ENCODE measurements around the gene ARHGAP42.

Gene ARHGAP42

DNA sequence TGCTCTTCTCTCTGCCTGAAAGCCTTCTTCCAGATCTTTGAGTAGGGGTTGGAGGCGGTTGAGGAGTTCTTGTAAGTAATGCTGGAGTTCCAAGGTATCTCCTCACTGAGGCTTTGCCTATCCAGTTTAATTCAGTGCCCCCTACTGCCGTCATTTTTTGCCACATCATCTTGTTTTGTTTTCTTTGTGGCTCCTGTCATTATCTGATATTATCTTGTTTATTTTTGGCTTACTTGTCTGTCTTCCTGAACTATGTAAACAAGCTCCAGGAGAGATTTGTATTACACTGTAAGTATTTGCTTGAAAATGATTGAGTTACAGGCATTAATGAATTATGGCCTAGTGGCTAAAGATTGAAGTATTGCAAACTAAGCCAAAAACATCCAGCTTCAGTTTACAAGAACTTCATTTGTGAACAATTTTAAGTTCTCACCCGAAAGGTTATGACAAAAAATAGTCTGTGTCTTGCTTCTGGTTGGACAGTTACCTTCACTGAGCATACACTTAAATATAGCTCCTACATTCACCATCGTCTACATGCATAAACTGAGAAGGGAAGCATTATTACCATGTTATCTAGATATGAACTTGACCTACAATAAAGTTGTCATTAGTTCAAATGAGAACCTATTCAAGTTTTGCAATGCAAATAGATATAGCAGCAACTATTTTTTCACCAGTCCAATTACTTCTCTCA is 154.8 kb downstream of the ARHGAP42 start:
- no peak for DNase-seq

DNA sequence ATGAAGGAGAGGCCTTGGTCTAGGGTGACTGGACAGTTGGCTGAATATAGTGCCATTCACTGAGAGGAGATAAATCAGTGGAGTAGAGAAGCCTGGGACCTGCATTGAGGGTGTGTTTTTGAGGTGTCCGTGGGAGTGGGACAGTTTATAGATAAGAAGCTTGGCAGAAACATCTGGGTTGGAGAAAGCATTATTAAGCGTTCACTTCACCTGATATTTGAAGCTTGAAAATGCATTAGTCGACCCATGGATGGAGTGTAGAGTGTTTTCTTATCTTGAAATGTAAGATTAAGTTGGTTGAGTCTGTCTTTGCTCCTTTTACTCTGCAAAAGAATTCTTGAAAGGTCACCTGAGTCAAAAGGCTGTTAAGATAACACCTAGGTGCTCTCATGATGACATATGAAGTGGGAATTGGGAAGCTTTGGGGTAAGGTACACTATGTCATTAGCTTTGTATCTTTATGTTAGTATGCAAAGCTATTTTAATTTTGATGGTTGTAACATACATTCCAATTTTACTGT is 160.7 kb downstream of the ARHGAP42 start:
- DNase-seq: no peak

- no peak for DNase-seq
These were observed 162.2 kb downstream of the ARHGAP42 start for GRCh38 chr11:100849009-100849900.

DNA sequence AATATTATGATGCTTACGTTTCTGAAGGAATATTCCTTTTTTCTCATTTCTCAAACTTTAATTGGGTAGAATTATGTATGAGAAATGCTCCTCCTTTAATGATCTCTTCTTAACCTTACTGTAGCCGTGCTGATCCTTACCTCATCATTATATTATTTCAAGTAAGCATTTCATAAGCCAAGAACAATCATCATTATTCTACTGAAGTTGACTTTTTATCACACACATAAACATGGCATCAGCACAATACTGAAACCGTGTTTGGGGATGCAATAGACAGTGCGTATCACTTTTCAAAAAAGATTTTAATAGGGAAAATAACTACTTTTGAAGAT is 162.8 kb downstream of the ARHGAP42 start:
- no peak for DNase-seq

- no peak for DNase-seq
These were observed 164.1 kb downstream of the ARHGAP42 start for GRCh38 chr11:100851147-100851546.

- DNase-seq: no peak
These were observed 164.6 kb downstream of the ARHGAP42 start for GRCh38 chr11:100851584-100852152.

- DNase-seq: no peak
These were observed 168.5 kb downstream of the ARHGAP42 start for GRCh38 chr11:100855466-100856067.

DNA sequence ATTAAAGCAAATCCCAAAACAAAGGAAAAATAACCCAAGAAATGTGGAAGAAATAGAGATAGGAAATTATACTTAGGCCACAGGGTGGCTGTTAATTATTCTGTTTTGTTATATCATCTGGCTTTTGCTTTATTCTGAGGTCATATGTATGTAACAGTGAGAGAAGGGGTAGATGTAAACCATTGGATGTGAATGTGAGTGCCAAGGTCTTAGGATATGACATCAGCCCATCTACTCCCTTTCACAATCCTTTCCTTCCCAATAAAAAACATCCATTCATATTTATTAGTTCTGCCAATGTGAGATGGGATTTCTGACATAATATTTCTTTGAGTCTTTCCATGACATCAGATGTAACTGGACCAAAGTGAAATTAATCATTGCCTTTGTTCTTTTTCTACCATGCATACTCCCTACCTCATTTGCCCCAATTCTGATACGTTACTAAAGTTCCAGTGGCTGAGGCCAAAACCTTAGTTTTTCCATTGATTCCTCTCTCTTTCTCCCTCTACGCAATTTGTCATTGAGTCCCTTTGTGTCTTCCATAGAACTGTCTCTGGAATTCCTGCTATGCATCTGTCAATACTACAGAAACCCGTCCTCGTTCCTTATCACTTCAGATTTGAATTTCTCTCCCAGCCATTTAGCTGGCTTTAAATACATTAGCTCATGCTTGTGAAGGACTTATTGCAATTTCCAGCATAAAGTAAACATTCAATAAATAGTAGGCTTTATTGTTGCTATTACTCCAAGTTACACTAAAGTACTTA is 170.3 kb downstream of the ARHGAP42 start:
- no peak for DNase-seq

- no peak for DNase-seq
These were observed 173.4 kb downstream of the ARHGAP42 start for GRCh38 chr11:100860318-100861155.

GRCh38 chr11:100861212-100861611 is 174.1 kb downstream of the ARHGAP42 start:
- no peak for DNase-seq

- DNase-seq: no peak
These were observed 176.0 kb downstream of the ARHGAP42 start for GRCh38 chr11:100863080-100863581.

- DNase-seq: no peak
These were observed 178.5 kb downstream of the ARHGAP42 start for GRCh38 chr11:100865443-100866065.

DNA sequence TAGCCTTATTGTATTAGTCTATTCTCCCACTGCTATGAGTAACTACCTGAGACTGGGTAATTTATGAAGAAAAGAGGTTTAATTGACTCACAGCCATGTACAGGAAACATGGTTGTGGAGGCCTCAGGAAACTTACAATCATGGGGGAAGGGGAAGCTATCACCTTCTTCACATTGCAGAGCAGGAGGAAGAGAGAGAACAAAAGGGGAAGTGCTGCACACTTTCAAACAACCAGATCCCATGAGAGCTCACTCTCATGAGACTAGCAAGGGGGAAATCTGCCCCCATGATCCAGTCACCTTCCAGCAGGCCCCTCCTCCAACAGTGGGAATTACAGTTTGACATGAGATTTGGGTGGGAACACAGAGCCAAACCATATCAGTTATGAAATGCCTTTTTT is 179.4 kb downstream of the ARHGAP42 start:
- no peak for DNase-seq

GRCh38 chr11:100867606-100868005 is 180.5 kb downstream of the ARHGAP42 start:
- DNase-seq: no peak

DNA sequence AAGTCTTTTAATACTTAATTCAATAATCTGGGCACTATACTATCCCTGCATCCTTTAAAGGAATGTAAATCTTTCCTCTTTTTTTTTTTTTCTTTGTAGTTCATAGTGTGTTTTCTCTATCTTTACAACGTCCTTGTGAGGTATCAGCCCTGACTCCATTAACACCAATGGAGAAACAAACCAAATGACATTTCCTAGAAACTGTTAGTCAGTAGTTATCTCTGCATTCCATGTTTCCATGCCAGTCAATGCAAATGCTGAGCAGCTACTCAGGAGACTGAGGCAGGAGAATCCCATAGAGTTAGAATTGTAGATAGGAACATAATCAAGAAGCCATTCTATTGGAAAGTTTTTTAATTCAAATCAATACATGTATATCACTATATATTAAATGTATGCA is 182.2 kb downstream of the ARHGAP42 start:
- DNase-seq: no peak

DNA sequence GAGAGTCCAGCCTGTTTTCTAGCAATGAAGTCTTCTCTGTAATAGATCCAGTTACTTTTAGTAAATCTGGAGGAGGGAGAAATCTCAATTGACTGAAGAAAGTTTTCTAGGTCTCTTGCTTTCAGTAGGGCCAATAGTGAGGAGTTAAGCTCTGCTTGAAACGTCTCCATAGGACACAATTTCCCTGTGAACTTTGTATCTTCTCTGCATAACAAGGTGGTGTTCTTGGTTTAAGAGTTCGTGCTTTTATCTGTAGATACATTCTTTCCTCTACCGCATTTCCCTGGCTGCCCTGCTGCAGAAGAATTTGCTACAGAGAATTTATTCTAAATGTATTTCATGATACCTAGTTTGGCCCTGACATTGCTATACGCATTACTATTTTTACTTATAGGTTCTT is 183.1 kb downstream of the ARHGAP42 start:
- DNase-seq: no peak

- no peak for DNase-seq
These were observed 186.1 kb downstream of the ARHGAP42 start for GRCh38 chr11:100872951-100873740.

GRCh38 chr11:100874203-100874602 is 187.1 kb downstream of the ARHGAP42 start:
- DNase-seq: no peak

- no peak for DNase-seq
These were observed 188.4 kb downstream of the ARHGAP42 start for GRCh38 chr11:100875521-100875869.

Data from activated T-cell treated with anti-CD3 and anti-CD28 coated beads, Interleukin-2, amount 50 U/mL, for 1 hour (primary cell).